Ascending aorta (tissue), 2 donors: Measurements from ENCODE around the gene RFPL4A. TPM values are rescaled to one million over a fixed set of nuclear protein-coding genes. Genes with fewer than 3 reads are reported as not detected.

Source experiments
- DNase-seq, 2 donors: peaks; one replicate each; pipeline ENCODE4 v3.0.0-alpha.2; 2019; ENCODE audit warnings: low spot score in 2 of 2
- H3K27ac ChIP-seq, 2 donors: fragments of 200-600 bp; sonication (generic); one replicate each; pipeline ENCODE4 v1.5.1; 2016 to 2017; ENCODE audit warnings: mild to moderate bottlenecking in 1 of 2
- H3K27me3 ChIP-seq: fragments of 200-600 bp; sonication (generic); one replicate; pipeline ENCODE4 v1.5.1; 2017
- H3K36me3 ChIP-seq, 2 donors: fragments of 200-600 bp; sonication (generic); one replicate each; pipeline ENCODE4 v1.5.1; 2016
- H3K4me1 ChIP-seq, 2 donors: fragments of 200-600 bp; sonication (generic); one replicate each; pipeline ENCODE4 v1.5.1; 2016 to 2017; ENCODE audit warnings: mild to moderate bottlenecking in 1 of 2
- H3K4me3 ChIP-seq, 2 donors: fragments of 200-600 bp; sonication (generic); one replicate each; pipeline ENCODE4 v1.5.1; 2016 to 2017; ENCODE audit warnings: mild to moderate bottlenecking in 1 of 2
- H3K9me3 ChIP-seq, 2 donors: fragments of 200-600 bp; sonication (generic); one replicate each; pipeline ENCODE4 v1.5.1; 2016
- intact Hi-C: fragments of 100-400 bp; cut with DNase I; formaldehyde crosslinking; loops from one replicate; pipeline ENCODE4 v1.15.1; 2023
- total RNA-seq: library from RNA; depleted of rRNA; stranded (reverse); fragments of >200 nt; gene quantifications from one replicate; pipeline ENCODE4 v1.1.0, GENCODE V29; 2016
- TF ChIP-seq, protein P1 (sequence below), 3 experiments: fragments of 200-600 bp in 2 of 3; fragments of 450-650 bp in 1 of 3; sonication (generic) in 2 of 3; IDR thresholded peaks; one replicate each; pipeline ENCODE4 v1.5.1; 2016 to 2019; ENCODE audit warnings: antibody characterized with exemption in 3 of 3, mild to moderate bottlenecking in 1 of 3, moderate library complexity in 1 of 3

Gene RFPL4A
- total RNA-seq, 1 donor from 2014 or later, result not detected

DNA sequence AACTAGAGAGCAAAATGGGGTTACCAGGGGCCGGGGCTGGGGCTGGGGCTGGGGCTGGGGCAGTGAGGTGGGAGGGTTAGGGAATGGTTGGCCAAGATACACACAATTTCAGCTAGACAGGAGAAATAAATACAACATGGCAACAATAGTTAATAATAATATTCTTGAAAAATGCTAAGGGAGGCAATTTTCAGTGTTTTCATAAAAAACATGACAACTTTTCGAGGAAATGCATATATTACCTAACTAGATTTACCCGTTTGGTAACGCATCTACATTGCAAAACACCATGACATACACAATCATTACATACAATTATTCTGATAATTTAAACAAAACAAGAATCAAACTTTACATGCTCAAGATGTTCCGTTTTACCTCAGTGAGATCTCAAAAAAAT, 22.2 kb downstream of the RFPL4A start:
- H3K27ac ChIP-seq, result no peak overlapping the region
- intact Hi-C loops, result no loop called here
- H3K4me3 ChIP-seq, result no peak overlapping the region
- TF ChIP-seq, protein P1, sequence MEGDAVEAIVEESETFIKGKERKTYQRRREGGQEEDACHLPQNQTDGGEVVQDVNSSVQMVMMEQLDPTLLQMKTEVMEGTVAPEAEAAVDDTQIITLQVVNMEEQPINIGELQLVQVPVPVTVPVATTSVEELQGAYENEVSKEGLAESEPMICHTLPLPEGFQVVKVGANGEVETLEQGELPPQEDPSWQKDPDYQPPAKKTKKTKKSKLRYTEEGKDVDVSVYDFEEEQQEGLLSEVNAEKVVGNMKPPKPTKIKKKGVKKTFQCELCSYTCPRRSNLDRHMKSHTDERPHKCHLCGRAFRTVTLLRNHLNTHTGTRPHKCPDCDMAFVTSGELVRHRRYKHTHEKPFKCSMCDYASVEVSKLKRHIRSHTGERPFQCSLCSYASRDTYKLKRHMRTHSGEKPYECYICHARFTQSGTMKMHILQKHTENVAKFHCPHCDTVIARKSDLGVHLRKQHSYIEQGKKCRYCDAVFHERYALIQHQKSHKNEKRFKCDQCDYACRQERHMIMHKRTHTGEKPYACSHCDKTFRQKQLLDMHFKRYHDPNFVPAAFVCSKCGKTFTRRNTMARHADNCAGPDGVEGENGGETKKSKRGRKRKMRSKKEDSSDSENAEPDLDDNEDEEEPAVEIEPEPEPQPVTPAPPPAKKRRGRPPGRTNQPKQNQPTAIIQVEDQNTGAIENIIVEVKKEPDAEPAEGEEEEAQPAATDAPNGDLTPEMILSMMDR (IDR thresholded peaks at IDR 0.05), result no peak
- no peaks in the 10 kb centered on the region for H3K27me3 ChIP-seq
- DNase-seq, result no peak
- H3K4me1 ChIP-seq, result no peaks in the 10 kb centered on the region
- H3K9me3 ChIP-seq, result no peaks in the 10 kb centered on the region
- no peaks in the 10 kb centered on the region for H3K36me3 ChIP-seq

DNA sequence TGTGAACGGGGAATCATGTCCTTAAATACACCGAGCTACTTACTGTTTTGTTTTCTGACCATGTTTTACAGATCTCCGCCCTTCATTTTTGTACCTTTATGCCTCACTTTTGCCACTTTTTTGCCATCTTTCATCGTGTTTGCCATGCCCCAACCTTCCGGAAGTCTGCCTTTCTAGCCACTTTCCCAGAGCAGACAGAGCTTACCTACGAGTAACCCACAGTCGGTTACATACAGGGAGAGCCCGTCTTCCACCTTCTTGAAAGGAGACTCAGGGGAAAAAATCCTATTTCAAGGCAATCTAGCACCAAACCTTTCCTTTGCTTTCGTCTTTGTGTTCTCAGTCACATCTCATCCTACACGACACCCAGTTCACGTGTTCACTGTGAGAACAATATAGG, 36.1 kb downstream of the RFPL4A start:
- intact Hi-C loops, result no loop called here
- no peaks in the 10 kb centered on the region for H3K27me3 ChIP-seq

DNA sequence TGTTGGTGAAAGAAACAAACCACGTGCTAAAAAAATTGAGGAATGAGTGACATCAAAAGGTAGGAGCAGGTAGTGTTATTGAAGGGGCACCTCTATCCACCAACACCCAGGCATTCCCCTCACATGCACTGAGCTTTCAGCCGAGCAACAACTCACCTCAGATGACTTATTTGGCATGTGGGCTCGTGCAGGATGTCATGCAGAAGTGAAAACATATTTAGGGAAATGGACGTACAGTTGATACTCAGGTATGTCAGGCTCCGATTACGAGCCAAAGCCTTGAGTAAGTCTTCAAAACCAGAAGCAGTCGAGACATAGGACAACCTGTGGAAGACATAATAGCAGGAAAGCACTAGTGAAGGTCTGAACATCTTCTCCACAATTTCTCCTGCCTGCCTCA, 42.5 kb downstream of the RFPL4A start:
- Histone ChIP-seq H3K4me1 (no peaks in the 10 kb centered on the region), H3K9me3 (peaks cover 0 to 4% of the 10 kb centered on the region in 2 donors), H3K36me3 (no peaks in the 10 kb centered on the region), H3K27me3 (no peaks in the 10 kb centered on the region), H3K27ac (no peak overlapping the region), H3K4me3 (no peak overlapping the region)
- TF ChIP-seq, protein P1 (IDR thresholded peaks at IDR 0.05), result no peak
- DNase-seq, result no peak
- intact Hi-C loops, result no loop called here

More for the DNA sequence above, 36.1 kb downstream of the RFPL4A start:
- H3K4me3 ChIP-seq, result no peak overlapping the region
- no peaks in the 10 kb centered on the region for H3K9me3 ChIP-seq
- no peak for DNase-seq
- H3K4me1 ChIP-seq, result no peaks in the 10 kb centered on the region
- no peaks in the 10 kb centered on the region for H3K36me3 ChIP-seq
- TF ChIP-seq, protein P1 (IDR thresholded peaks at IDR 0.05), result no peak
- H3K27ac ChIP-seq, result no peak overlapping the region

DNA sequence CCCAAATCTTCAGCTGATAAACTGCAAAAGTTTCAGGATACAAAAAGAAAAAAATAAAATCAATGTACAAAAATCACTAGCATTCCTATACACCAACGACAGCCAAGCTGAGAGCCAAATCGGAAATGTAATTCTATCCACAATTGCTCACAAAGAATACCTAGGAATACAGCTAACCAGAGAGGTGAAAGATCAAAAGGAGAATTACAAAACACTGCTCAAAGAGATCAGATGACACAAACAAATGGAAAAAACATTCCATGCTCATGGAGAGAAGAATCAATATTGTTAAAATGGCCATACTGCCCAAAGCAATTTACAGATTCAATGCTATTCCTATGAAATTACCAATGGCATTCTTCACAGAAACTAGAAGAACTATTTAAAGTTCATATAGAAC, 43.4 kb downstream of the RFPL4A start:
- H3K27me3 ChIP-seq, result no peaks in the 10 kb centered on the region
- intact Hi-C loops, result no loop called here

DNA sequence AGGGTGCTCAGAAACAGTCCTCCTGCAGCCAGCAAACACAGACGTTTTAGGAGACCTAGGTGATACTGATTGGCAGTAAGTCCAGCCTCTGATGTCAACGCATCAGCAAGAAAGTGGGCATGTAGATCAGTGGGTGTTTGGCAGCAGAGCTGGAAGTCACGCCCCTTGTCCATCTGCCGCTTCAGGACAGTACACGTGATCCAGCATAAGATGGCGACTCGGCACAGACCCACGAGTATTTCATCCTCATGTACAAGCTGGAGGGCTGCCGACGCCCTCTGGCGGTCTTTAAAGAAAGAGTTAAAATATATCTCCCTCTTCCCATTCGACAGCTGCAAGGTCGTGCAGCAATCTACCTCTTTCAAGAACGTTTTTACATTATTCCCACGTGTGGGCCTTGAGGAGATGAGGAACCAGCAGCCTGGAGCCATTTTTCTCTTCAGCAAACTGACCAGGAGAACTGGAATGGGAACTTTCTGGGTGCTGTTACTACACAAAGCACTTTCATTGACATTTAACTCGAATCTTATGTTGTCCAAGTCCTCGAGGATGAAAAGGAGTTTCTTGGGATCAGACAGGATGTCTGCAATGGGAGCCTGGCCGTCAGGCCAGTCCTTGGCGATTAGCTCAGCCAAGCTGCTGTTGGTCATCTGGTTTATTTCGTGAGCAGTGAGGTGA, 50.6 kb downstream of the RFPL4A start:
- DNase-seq, result peak; percentile 8 to 62
- Histone ChIP-seq H3K36me3 (no peaks in the 10 kb centered on the region), H3K27ac (no peak overlapping the region), H3K9me3 (peaks cover 0 to 4% of the 10 kb centered on the region in 2 donors), H3K4me3 (no peak overlapping the region), H3K27me3 (no peaks in the 10 kb centered on the region), H3K4me1 (no peaks in the 10 kb centered on the region)
- TF ChIP-seq, protein P1 (IDR thresholded peaks at IDR 0.05), result no peak
- intact Hi-C loops, result no loop called here

More for the DNA sequence above, 43.4 kb downstream of the RFPL4A start:
- Histone ChIP-seq H3K27ac (no peak overlapping the region), H3K4me3 (no peak overlapping the region), H3K9me3 (peaks cover 0 to 4% of the 10 kb centered on the region in 2 donors), H3K36me3 (no peaks in the 10 kb centered on the region), H3K4me1 (no peaks in the 10 kb centered on the region)
- no peak for DNase-seq
- TF ChIP-seq, protein P1 (IDR thresholded peaks at IDR 0.05), result no peak
